ENCODE data around the gene FAM228A. TPM values are rescaled to one million over a fixed set of nuclear protein-coding genes. Genes with fewer than 3 reads are reported as not detected.

FAM228A gene
- total RNA-seq, 2 donors from 2014 or later: 0.55 to 4.8 TPM

- no peaks in the 10 kb centered on the region for H3K9me3 ChIP-seq
- TF ChIP-seq POLR2AphosphoS5 (IDR thresholded peaks at IDR 0.05) (no peak), CTCF (IDR thresholded peaks at IDR 0.05) (no peak), POLR2A (IDR thresholded peaks at IDR 0.05) (no peak)
- no peak overlapping the region for H3K27ac ChIP-seq
- no peaks in the 10 kb centered on the region for H3K4me1 ChIP-seq (replicated peaks)
- H3K4me3 ChIP-seq: no peak overlapping the region
- 92% methylated on average over 6 of the region's 6 CpGs for WGBS
- H3K36me3 ChIP-seq: peaks cover 5 to 8% of the 10 kb centered on the region in 2 donors
- H3K27me3 ChIP-seq (replicated peaks; ENCODE audit: insufficient read depth): no peaks in the 10 kb centered on the region
- intact Hi-C loops (cut with DNase I): no loop called here
- no peak for DNase-seq (ENCODE audit: low spot score)
Observed at GRCh38 chr2:24206242-24206641, 31.4 kb downstream of the FAM228A start.

- intact Hi-C loops (cut with DNase I): no loop called here
- no peaks in the 10 kb centered on the region for H3K9me3 ChIP-seq
- no peak overlapping the region for H3K27ac ChIP-seq
- WGBS: 82% methylated on average over 8 of the region's 8 CpGs
- no peaks in the 10 kb centered on the region for H3K4me1 ChIP-seq (replicated peaks)
- H3K4me3 ChIP-seq: no peak overlapping the region
- H3K27me3 ChIP-seq (replicated peaks; ENCODE audit: insufficient read depth): no peaks in the 10 kb centered on the region
- H3K36me3 ChIP-seq: peaks cover 5 to 8% of the 10 kb centered on the region in 2 donors
- no peak for TF ChIP-seq POLR2A (IDR thresholded peaks at IDR 0.05)
- TF ChIP-seq POLR2AphosphoS5 (IDR thresholded peaks at IDR 0.05): no peak
- TF ChIP-seq CTCF (IDR thresholded peaks at IDR 0.05): no peak
- no peak for DNase-seq (ENCODE audit: low spot score)
Observed at GRCh38 chr2:24206714-24207113, 31.9 kb downstream of the FAM228A start.

- Histone ChIP-seq H3K27me3 (replicated peaks; ENCODE audit: insufficient read depth) (no peaks in the 10 kb centered on the region), H3K9me3 (no peaks in the 10 kb centered on the region), H3K4me3 (no peak overlapping the region), H3K27ac (no peak overlapping the region), H3K36me3 (peaks cover 5 to 8% of the 10 kb centered on the region in 2 donors), H3K4me1 (replicated peaks) (no peaks in the 10 kb centered on the region)
- intact Hi-C loops (cut with DNase I): no loop called here
- no peak for DNase-seq (ENCODE audit: low spot score)
- WGBS: 87% methylated on average over 11 of the region's 11 CpGs
- no peak for TF ChIP-seq POLR2AphosphoS5 (IDR thresholded peaks at IDR 0.05)
- TF ChIP-seq CTCF (IDR thresholded peaks at IDR 0.05): no peak
- TF ChIP-seq POLR2A (IDR thresholded peaks at IDR 0.05): no peak
Observed at GRCh38 chr2:24207359-24207758, 32.5 kb downstream of the FAM228A start.

GRCh38 chr2:24208490-24208889 lies 33.6 kb downstream of the FAM228A start:
- WGBS: 92% methylated on average over 16 of the region's 16 CpGs
- no peak for TF ChIP-seq POLR2A (IDR thresholded peaks at IDR 0.05)
- TF ChIP-seq CTCF (IDR thresholded peaks at IDR 0.05): no peak
- TF ChIP-seq POLR2AphosphoS5 (IDR thresholded peaks at IDR 0.05): no peak
- Histone ChIP-seq H3K36me3 (peaks cover 5 to 8% of the 10 kb centered on the region in 2 donors), H3K27me3 (replicated peaks; ENCODE audit: insufficient read depth) (no peaks in the 10 kb centered on the region), H3K27ac (no peak overlapping the region), H3K4me3 (no peak overlapping the region), H3K4me1 (replicated peaks) (no peaks in the 10 kb centered on the region), H3K9me3 (no peaks in the 10 kb centered on the region)
- intact Hi-C loops (cut with DNase I): no loop called here
- DNase-seq (ENCODE audit: low spot score): no peak

- no peaks in the 10 kb centered on the region for H3K4me1 ChIP-seq (replicated peaks)
- no peak overlapping the region for H3K27ac ChIP-seq
- H3K36me3 ChIP-seq: peaks cover 5 to 8% of the 10 kb centered on the region in 2 donors
- intact Hi-C loops (cut with DNase I): no loop called here
- TF ChIP-seq POLR2AphosphoS5 (IDR thresholded peaks at IDR 0.05) (no peak), CTCF (IDR thresholded peaks at IDR 0.05) (no peak), POLR2A (IDR thresholded peaks at IDR 0.05) (no peak)
- H3K9me3 ChIP-seq: no peaks in the 10 kb centered on the region
- 91% methylated on average over 17 of the region's 17 CpGs for WGBS
- DNase-seq (ENCODE audit: low spot score): no peak
- no peaks in the 10 kb centered on the region for H3K27me3 ChIP-seq (replicated peaks; ENCODE audit: insufficient read depth)
- H3K4me3 ChIP-seq: no peak overlapping the region
Observed at GRCh38 chr2:24209389-24210105, 34.7 kb downstream of the FAM228A start.

All from prostate gland (tissue), 2 donors.